ENCODE measurements around the gene GGN.

DNA sequence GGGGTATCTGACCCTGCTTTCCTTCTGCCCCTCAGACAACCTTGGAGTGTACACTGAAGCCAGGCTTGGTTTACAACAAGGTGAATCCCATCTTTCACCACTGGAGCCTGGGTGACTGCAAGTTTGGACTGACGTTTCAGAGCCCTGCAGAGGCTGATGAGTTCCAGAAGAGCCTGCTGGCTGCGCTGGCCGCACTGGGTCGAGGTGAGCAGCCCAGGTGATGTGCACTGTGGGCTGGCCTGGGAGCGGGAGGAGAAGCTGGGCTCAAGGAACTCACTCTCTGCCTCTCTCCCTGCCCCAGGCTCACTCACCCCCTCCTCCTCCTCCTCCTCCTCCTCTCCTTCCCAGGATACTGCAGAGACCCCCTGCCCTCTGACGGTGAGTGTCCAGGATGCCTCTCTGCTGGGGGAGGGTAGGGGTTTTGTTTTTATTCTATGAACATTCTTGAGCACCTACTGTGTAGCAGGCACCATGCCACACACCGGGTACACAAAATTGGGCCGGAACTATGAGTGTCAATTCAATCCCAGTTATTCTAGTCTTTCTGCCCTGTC is 4.2 kb upstream of the GGN start:
- TF ChIP-seq, protein P1, sequence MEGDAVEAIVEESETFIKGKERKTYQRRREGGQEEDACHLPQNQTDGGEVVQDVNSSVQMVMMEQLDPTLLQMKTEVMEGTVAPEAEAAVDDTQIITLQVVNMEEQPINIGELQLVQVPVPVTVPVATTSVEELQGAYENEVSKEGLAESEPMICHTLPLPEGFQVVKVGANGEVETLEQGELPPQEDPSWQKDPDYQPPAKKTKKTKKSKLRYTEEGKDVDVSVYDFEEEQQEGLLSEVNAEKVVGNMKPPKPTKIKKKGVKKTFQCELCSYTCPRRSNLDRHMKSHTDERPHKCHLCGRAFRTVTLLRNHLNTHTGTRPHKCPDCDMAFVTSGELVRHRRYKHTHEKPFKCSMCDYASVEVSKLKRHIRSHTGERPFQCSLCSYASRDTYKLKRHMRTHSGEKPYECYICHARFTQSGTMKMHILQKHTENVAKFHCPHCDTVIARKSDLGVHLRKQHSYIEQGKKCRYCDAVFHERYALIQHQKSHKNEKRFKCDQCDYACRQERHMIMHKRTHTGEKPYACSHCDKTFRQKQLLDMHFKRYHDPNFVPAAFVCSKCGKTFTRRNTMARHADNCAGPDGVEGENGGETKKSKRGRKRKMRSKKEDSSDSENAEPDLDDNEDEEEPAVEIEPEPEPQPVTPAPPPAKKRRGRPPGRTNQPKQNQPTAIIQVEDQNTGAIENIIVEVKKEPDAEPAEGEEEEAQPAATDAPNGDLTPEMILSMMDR (IDR thresholded peaks at IDR 0.05): no peak
- TF ChIP-seq POLR2A (IDR thresholded peaks at IDR 0.05): no peak

Measured in Peyer's patch (tissue), 4 donors.